HepG2 (cell line): Measurements from ENCODE around the gene ZBP1. TPM values are rescaled to one million over a fixed set of nuclear protein-coding genes. Genes with fewer than 3 reads are reported as not detected.

Source experiments
- CAMTA2 ChIP-seq: sonication (generic); formaldehyde crosslinking; IDR thresholded peaks from 2 replicates; pipeline ENCODE4 v1.4.0; 2020; ENCODE audit warnings: mild to moderate bottlenecking, missing genetic modification reagents, borderline replicate concordance
- E2F2 ChIP-seq: sonication (generic); formaldehyde crosslinking; IDR thresholded peaks from 2 replicates; pipeline ENCODE4 v1.4.0; 2020; ENCODE audit warnings: missing genetic modification reagents, borderline replicate concordance
- FOXP1 ChIP-seq, 2 experiments: fragments of 450-650 bp in 1 of 2; IDR thresholded peaks; 2 replicates each; pipeline ENCODE4 v1.6.1; 2017 to 2018; ENCODE audit warnings: antibody characterized with exemption in 1 of 2
- HNF1A ChIP-seq, 2 experiments: sonication (generic) in 1 of 2; formaldehyde crosslinking in 1 of 2; IDR thresholded peaks; 2 replicates each; pipeline versions ENCODE4 v1.4.0 to v1.6.1; 2016 to 2020; ENCODE audit warnings: borderline replicate concordance in 1 of 2, low read depth in 1 of 2, mild to moderate bottlenecking in 1 of 2, missing genetic modification reagents in 1 of 2
- HOXD1 ChIP-seq: sonication (generic); formaldehyde crosslinking; IDR thresholded peaks from 2 replicates; pipeline ENCODE4 v1.5.0; 2020; ENCODE audit warnings: missing genetic modification reagents
- KLF6 ChIP-seq: IDR thresholded peaks from 2 replicates; pipeline ENCODE4 v1.8.0; 2016; ENCODE audit warnings: missing biosample characterization, missing genetic modification reagents
- POGK ChIP-seq: sonication (generic); formaldehyde crosslinking; conservative IDR thresholded peaks from 2 replicates; pipeline ENCODE4 v1.8.0; 2022; ENCODE audit warnings: mild to moderate bottlenecking, moderate library complexity, missing genetic modification reagents
- RCOR2 ChIP-seq: IDR thresholded peaks from 2 replicates; pipeline ENCODE4 v1.6.1; 2016; ENCODE audit warnings: missing biosample characterization, missing genetic modification reagents
- TEF ChIP-seq: sonication (generic); formaldehyde crosslinking; IDR thresholded peaks from 2 replicates; pipeline ENCODE4 v1.5.0; 2020; ENCODE audit warnings: missing genetic modification reagents
- TRIM22 ChIP-seq: fragments of 450-650 bp; IDR thresholded peaks from 2 replicates; pipeline ENCODE4 v1.6.1; 2017
- ZBTB21 ChIP-seq: sonication (generic); formaldehyde crosslinking; IDR thresholded peaks from 2 replicates; pipeline ENCODE4 v1.4.0; 2020; ENCODE audit warnings: missing genetic modification reagents
- ZNF34 ChIP-seq: sonication (generic); formaldehyde crosslinking; IDR thresholded peaks from 2 replicates; pipeline ENCODE4 v1.4.0; 2020; ENCODE audit warnings: mild to moderate bottlenecking, missing genetic modification reagents, borderline replicate concordance
- ZNF674 ChIP-seq: sonication (generic); formaldehyde crosslinking; IDR thresholded peaks from 2 replicates; pipeline ENCODE4 v1.5.0; 2020; ENCODE audit warnings: low read depth, mild to moderate bottlenecking, missing genetic modification reagents
- ZNF704 ChIP-seq: sonication (generic); formaldehyde crosslinking; IDR thresholded peaks from 2 replicates; pipeline ENCODE4 v1.8.1; 2023; ENCODE audit warnings: mild to moderate bottlenecking, inconsistent platforms, moderate library complexity, missing genetic modification reagents, borderline replicate concordance
- ZNF747 ChIP-seq: sonication (generic); formaldehyde crosslinking; IDR thresholded peaks from 2 replicates; pipeline ENCODE4 v1.8.1; 2023; ENCODE audit warnings: missing genetic modification reagents, mild to moderate bottlenecking, borderline replicate concordance
- ZNF761 ChIP-seq: sonication (generic); formaldehyde crosslinking; conservative IDR thresholded peaks from 2 replicates; pipeline ENCODE4 v1.4.0; 2020; ENCODE audit warnings: mild to moderate bottlenecking, missing genetic modification reagents
- ZNF850 ChIP-seq: sonication (generic); formaldehyde crosslinking; conservative IDR thresholded peaks from 2 replicates; pipeline ENCODE4 v1.9.0; 2021; ENCODE audit warnings: mild to moderate bottlenecking, missing genetic modification reagents
- ZSCAN12 ChIP-seq: sonication (generic); formaldehyde crosslinking; IDR thresholded peaks from 2 replicates; pipeline ENCODE4 v1.9.0; 2021; ENCODE audit warnings: mild to moderate bottlenecking, missing genetic modification reagents
- polyA plus RNA-seq, 8 experiments: library from polyadenylated mRNA; depleted of rRNA in 3 of 8; stranded (reverse) in 7 of 8; unstranded in 1 of 8; fragments of >200 nt; fragmentation: Illumina TruSeq in 4 of 8; extraction: Trizol in 4 of 8; gene quantifications; 2 replicates each; pipeline versions ENCODE4 v1.2.1 to v1.2.3, GENCODE V29; 2011 to 2016; ENCODE audit warnings: low read depth in 4 of 8, missing spikeins in 1 of 8, mixed read lengths in 1 of 8; ENCODE audit not compliant: insufficient read depth in 1 of 8
- total RNA-seq, 5 experiments: library from RNA; depleted of rRNA; stranded (reverse); fragments of >200 nt; fragmentation: Illumina TruSeq; extraction: Trizol; gene quantifications; 2 replicates each; pipeline ENCODE4 v1.2.3, GENCODE V29; 2016; ENCODE audit warnings: low read depth in 1 of 5

Gene ZBP1
- total and polyA plus RNA-seq, 2 of the 13 experiments (the other 11 are each of a cell fraction or from before 2014, with no cell fraction given), result not detected

GRCh38 chr20:57558614-57559288 is 61.5 kb downstream of the ZBP1 start (continued):
- TF ChIP-seq HNF1A (IDR thresholded peaks at IDR 0.05; ENCODE audit: low read depth) (no peak), HNF1A (CRISPR knock-in tag; IDR thresholded peaks at IDR 0.05; ENCODE audit: borderline replicate concordance) (no peak), HOXD1 (CRISPR knock-in tag) (no peak), FOXP1 (IDR thresholded peaks at IDR 0.05) (no peak), FOXP1 (CRISPR knock-in tag; IDR thresholded peaks at IDR 0.05) (peak; percentile 26), POGK (CRISPR knock-in tag) (peak; percentile 52; the same call in 1 of the 2 replicates), RCOR2 (no peak), ZBTB21 (CRISPR knock-in tag) (peak; percentile 88), ZNF761 (no peak), ZNF850 (CRISPR knock-in tag) (0 out of 2 replicates have a peak, but pooled peaks have one; percentile 86), KLF6 (no peak), ZNF747 (CRISPR knock-in tag) (no peak), ZNF34 (CRISPR knock-in tag) (no peak), ZNF704 (CRISPR knock-in tag) (0 out of 2 replicates have a peak, but pooled peaks have one; percentile 69), TRIM22 (no peak), ZNF674 (CRISPR knock-in tag) (no peak), E2F2 (CRISPR knock-in tag) (0 out of 2 replicates have a peak, but pooled peaks have one; percentile 30), CAMTA2 (no peak), ZSCAN12 (CRISPR knock-in tag) (no peak), TEF (no peak)
